ENCODE measurements around the gene TFB1M.

TFB1M gene

GRCh38 chr6:155264693-155265320 is 49.5 kb downstream of the TFB1M start:
- no peaks in the 10 kb centered on the region for H3K27me3 ChIP-seq (replicated peaks; ENCODE audit: insufficient read depth, low read length)
- peaks cover 7% of the 10 kb centered on the region for H3K4me1 ChIP-seq (ENCODE audit: low read length)
- no peaks in the 10 kb centered on the region for H3K79me2 ChIP-seq (ENCODE audit: low read length)
- DNase-seq = no peak
- no peaks in the 10 kb centered on the region for H3K36me3 ChIP-seq (replicated peaks; ENCODE audit: insufficient read depth, low read length)
- peaks cover 6% of the 10 kb centered on the region; the same call in 1 of the 2 replicates for H3F3A ChIP-seq (ENCODE audit: insufficient read depth, low read length)
- no peaks in the 10 kb centered on the region for H4K20me1 ChIP-seq (ENCODE audit: insufficient read depth, low read length)
- H3K9ac ChIP-seq (ENCODE audit: low read length) = no peak overlapping the region
- H3K9me3 ChIP-seq (replicated peaks; ENCODE audit: insufficient read depth, low read length) = no peaks in the 10 kb centered on the region
- H3K4me3 ChIP-seq (ENCODE audit: low read length) = no peak overlapping the region
- no peaks in the 10 kb centered on the region for H3K9me2 ChIP-seq (replicated peaks; ENCODE audit: insufficient read depth, low read length)
- H3K27ac ChIP-seq (ENCODE audit: low read length) = no peak overlapping the region
- TF ChIP-seq EZH2 (optimal IDR thresholded peaks at IDR 0.05; ENCODE audit: low read depth, low read length) = no peak
- no peak for TF ChIP-seq EZH2phosphoT487 (IDR thresholded peaks at IDR 0.05; ENCODE audit: low read length)
- TF ChIP-seq CTCF (IDR thresholded peaks at IDR 0.05; ENCODE audit: low read length) = no peak
- no peak overlapping the region for H3K4me2 ChIP-seq (ENCODE audit: low read depth, low read length)
- H2AFZ ChIP-seq (ENCODE audit: low read length) = no peak overlapping the region

GRCh38 chr6:155263373-155264063 is 50.8 kb downstream of the TFB1M start, which contains the start of gene CLDN20:
CLDN20 (plus strand) TSS chr6:155264013; CDS start chr6:155275720, 11,707 bp downstream.
- Histone ChIP-seq H3K9me3 (replicated peaks; ENCODE audit: insufficient read depth, low read length) (no peaks in the 10 kb centered on the region), H3K4me1 (ENCODE audit: low read length) (peaks cover 7% of the 10 kb centered on the region), H3K4me3 (ENCODE audit: low read length) (no peak within 1 kb of the TSS), H3K36me3 (replicated peaks; ENCODE audit: insufficient read depth, low read length) (no peaks in the 10 kb centered on the region), H3F3A (ENCODE audit: insufficient read depth, low read length) (peaks cover 6% of the 10 kb centered on the region; the same call in 1 of the 2 replicates), H4K20me1 (ENCODE audit: insufficient read depth, low read length) (no peaks in the 10 kb centered on the region), H3K9me2 (replicated peaks; ENCODE audit: insufficient read depth, low read length) (no peaks in the 10 kb centered on the region), H3K4me2 (ENCODE audit: low read depth, low read length) (no peak within 1 kb of the TSS), H3K27me3 (replicated peaks; ENCODE audit: insufficient read depth, low read length) (no peaks in the 10 kb centered on the region), H2AFZ (ENCODE audit: low read length) (no peak within 1 kb of the TSS), H3K27ac (ENCODE audit: low read length) (no peak within 1 kb of the TSS), H3K9ac (ENCODE audit: low read length) (no peak within 1 kb of the TSS), H3K79me2 (ENCODE audit: low read length) (no peaks in the 10 kb centered on the region)
- TF ChIP-seq EZH2phosphoT487 (IDR thresholded peaks at IDR 0.05; ENCODE audit: low read length) (no peak), CTCF (IDR thresholded peaks at IDR 0.05; ENCODE audit: low read length) (no peak)
- DNase-seq = no peak

GRCh38 chr6:155262655-155263054 is 51.6 kb downstream of the TFB1M start:
- H3K9ac ChIP-seq (ENCODE audit: low read length) = no peak overlapping the region
- no peaks in the 10 kb centered on the region for H3K27me3 ChIP-seq (replicated peaks; ENCODE audit: insufficient read depth, low read length)
- no peak for DNase-seq
- H3K9me2 ChIP-seq (replicated peaks; ENCODE audit: insufficient read depth, low read length) = no peaks in the 10 kb centered on the region
- H3K79me2 ChIP-seq (ENCODE audit: low read length) = no peaks in the 10 kb centered on the region
- H3F3A ChIP-seq (ENCODE audit: insufficient read depth, low read length) = peaks cover 6% of the 10 kb centered on the region; the same call in 1 of the 2 replicates
- no peaks in the 10 kb centered on the region for H4K20me1 ChIP-seq (ENCODE audit: insufficient read depth, low read length)
- no peak overlapping the region for H3K4me3 ChIP-seq (ENCODE audit: low read length)
- no peak overlapping the region for H3K27ac ChIP-seq (ENCODE audit: low read length)
- no peaks in the 10 kb centered on the region for H3K9me3 ChIP-seq (replicated peaks; ENCODE audit: insufficient read depth, low read length)
- H3K4me1 ChIP-seq (ENCODE audit: low read length) = peaks cover 7% of the 10 kb centered on the region
- H3K36me3 ChIP-seq (replicated peaks; ENCODE audit: insufficient read depth, low read length) = no peaks in the 10 kb centered on the region
- TF ChIP-seq CTCF (IDR thresholded peaks at IDR 0.05; ENCODE audit: low read length) (no peak), EZH2phosphoT487 (IDR thresholded peaks at IDR 0.05; ENCODE audit: low read length) (no peak), EZH2 (optimal IDR thresholded peaks at IDR 0.05; ENCODE audit: low read depth, low read length) (no peak)
- H3K4me2 ChIP-seq (ENCODE audit: low read depth, low read length) = no peak overlapping the region
- H2AFZ ChIP-seq (ENCODE audit: low read length) = no peak overlapping the region

All from MM.1S (cell line).